HEK293T (cell line): Measurements from ENCODE around the gene TCHH.

Source experiments
- BHLHE40 ChIP-seq: fragments of 450-650 bp; IDR thresholded peaks from 2 replicates; pipeline ENCODE4 v1.6.1; 2016; ENCODE audit warnings: mild to moderate bottlenecking, moderate library complexity, borderline replicate concordance
- CTBP1 ChIP-seq: fragments of 450-650 bp; IDR thresholded peaks from 2 replicates; pipeline ENCODE4 v1.6.1; 2016; ENCODE audit warnings: borderline replicate concordance
- ELF4 ChIP-seq: fragments of 450-650 bp; IDR thresholded peaks from 2 replicates; pipeline ENCODE4 v1.6.1; 2017; ENCODE audit warnings: antibody characterized with exemption
- FOXM1 ChIP-seq: fragments of 450-650 bp; IDR thresholded peaks from 2 replicates; pipeline ENCODE4 v1.6.1; 2017; ENCODE audit warnings: mild to moderate bottlenecking, borderline replicate concordance
- HDGF ChIP-seq: fragments of 450-650 bp; IDR thresholded peaks from 2 replicates; pipeline ENCODE4 v1.6.1; 2017; ENCODE audit warnings: antibody characterized with exemption, borderline replicate concordance
- L3MBTL2 ChIP-seq: fragments of 450-650 bp; conservative IDR thresholded peaks from 2 replicates; pipeline ENCODE4 v1.6.1; 2016; ENCODE audit warnings: mild to moderate bottlenecking
- LEF1 ChIP-seq: fragments of 450-650 bp; IDR thresholded peaks from 2 replicates; pipeline ENCODE4 v1.6.1; 2017; ENCODE audit warnings: mild to moderate bottlenecking, borderline replicate concordance
- NFRKB ChIP-seq: fragments of 450-650 bp; IDR thresholded peaks from 2 replicates; pipeline ENCODE4 v1.6.1; 2016; ENCODE audit warnings: mild to moderate bottlenecking, moderate library complexity
- PKNOX1 ChIP-seq: fragments of 450-650 bp; IDR thresholded peaks from 2 replicates; pipeline ENCODE4 v1.6.1; 2016
- SP1 ChIP-seq: fragments of 450-650 bp; IDR thresholded peaks from 2 replicates; pipeline ENCODE4 v1.6.1; 2017
- SUZ12 ChIP-seq: fragments of 450-650 bp; IDR thresholded peaks from 2 replicates; pipeline ENCODE4 v1.6.1; 2016; ENCODE audit warnings: mild to moderate bottlenecking
- TARDBP ChIP-seq: fragments of 450-650 bp; IDR thresholded peaks from 2 replicates; pipeline ENCODE4 v1.6.1; 2016
- ZNF384 ChIP-seq: fragments of 450-650 bp; IDR thresholded peaks from 2 replicates; pipeline ENCODE4 v1.6.1; 2016

- TF ChIP-seq LEF1 (no peak), BHLHE40 (no peak), ZNF384 (no peak), PKNOX1 (no peak), L3MBTL2 (no peak), FOXM1 (no peak), SP1 (no peak), NFRKB (no peak), SUZ12 (no peak), HDGF (no peak), ELF4 (no peak), CTBP1 (no peak), TARDBP (no peak)
Measured at GRCh38 chr1:152108882-152109222, 6.4 kb downstream of the TCHH start.
